Neural crest cell (in vitro differentiated cells): Measurements from ENCODE around the gene ZNF526. TPM values are rescaled to one million over a fixed set of nuclear protein-coding genes. Genes with fewer than 3 reads are reported as not detected.

Experiments
- DNase-seq: peaks from one replicate; pipeline ENCODE4 v3.0.0; 2021; ENCODE audit warnings: low read depth, mixed read lengths, low spot score
- H3K27ac Mint-ChIP-seq: one replicate; pipeline ENCODE4 v1.8.0; 2021; ENCODE audit warnings: mild to moderate bottlenecking, mixed read lengths; ENCODE audit not compliant: unreplicated experiment
- H3K27me3 Mint-ChIP-seq: 2 replicates; pipeline ENCODE4 v1.8.0; 2021; ENCODE audit warnings: low read depth, mild to moderate bottlenecking, mixed read lengths
- H3K36me3 Mint-ChIP-seq: 2 replicates; pipeline ENCODE4 v1.8.0; 2021; ENCODE audit warnings: low read depth, mild to moderate bottlenecking, mixed read lengths
- H3K4me1 Mint-ChIP-seq: 2 replicates; pipeline ENCODE4 v1.8.0; 2021; ENCODE audit warnings: mixed read lengths
- H3K4me3 Mint-ChIP-seq: one replicate; pipeline ENCODE4 v1.8.0; 2021; ENCODE audit warnings: mild to moderate bottlenecking, mixed read lengths
- H3K9me3 Mint-ChIP-seq: 2 replicates; pipeline ENCODE4 v1.8.0; 2021; ENCODE audit warnings: mixed read lengths
- total RNA-seq: library from RNA; stranded (reverse); gene quantifications from 2 replicates; pipeline ENCODE4 v1.2.1, GENCODE V29; 2021
- TF ChIP-seq, protein P1 (sequence below): fragments of 200-600 bp; sonication (generic); conservative IDR thresholded peaks from 2 replicates; pipeline ENCODE4 v1.5.0; 2021; ENCODE audit warnings: antibody characterized with exemption, mild to moderate bottlenecking

Gene ZNF526
- total RNA-seq, 1 donor from 2014 or later: 24.2 TPM

DNA sequence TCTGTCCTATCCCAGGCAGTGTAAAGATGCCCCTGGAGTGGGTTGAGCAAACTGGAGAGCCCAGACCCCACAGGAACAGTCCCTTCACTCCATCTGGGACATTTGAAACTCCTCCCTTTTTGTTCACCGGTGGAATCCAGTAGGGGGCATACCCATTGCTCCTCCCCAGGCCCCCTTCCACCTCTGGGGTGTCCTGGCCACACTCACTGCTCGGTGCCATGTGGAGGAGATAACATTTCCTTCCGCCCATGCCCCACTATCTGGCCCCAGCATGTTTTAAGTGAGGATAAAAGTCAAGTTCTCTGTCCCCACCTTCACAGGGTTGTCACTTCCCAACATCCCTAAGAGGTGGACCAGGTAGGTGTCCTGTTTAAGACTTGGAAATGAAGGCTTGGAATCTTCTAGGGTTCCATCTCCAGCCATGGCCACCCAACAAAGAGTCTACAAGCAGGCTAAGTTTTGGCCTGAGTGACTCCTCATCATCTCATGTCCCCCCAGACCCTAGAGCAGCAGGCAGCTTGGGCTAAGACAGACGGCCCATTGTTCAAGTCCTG is 9.3 kb downstream of the ZNF526 start:
- Mint-ChIP-seq H3K4me1 (peaks cover 15% of the 10 kb centered on the region), H3K36me3 (peaks cover 32% of the 10 kb centered on the region), H3K27ac (peak overlapping the region; percentile 88), H3K27me3 (peaks cover 2% of the 10 kb centered on the region), H3K4me3 (peak overlapping the region; percentile 73), H3K9me3 (no peaks in the 10 kb centered on the region)
- TF ChIP-seq, protein P1, sequence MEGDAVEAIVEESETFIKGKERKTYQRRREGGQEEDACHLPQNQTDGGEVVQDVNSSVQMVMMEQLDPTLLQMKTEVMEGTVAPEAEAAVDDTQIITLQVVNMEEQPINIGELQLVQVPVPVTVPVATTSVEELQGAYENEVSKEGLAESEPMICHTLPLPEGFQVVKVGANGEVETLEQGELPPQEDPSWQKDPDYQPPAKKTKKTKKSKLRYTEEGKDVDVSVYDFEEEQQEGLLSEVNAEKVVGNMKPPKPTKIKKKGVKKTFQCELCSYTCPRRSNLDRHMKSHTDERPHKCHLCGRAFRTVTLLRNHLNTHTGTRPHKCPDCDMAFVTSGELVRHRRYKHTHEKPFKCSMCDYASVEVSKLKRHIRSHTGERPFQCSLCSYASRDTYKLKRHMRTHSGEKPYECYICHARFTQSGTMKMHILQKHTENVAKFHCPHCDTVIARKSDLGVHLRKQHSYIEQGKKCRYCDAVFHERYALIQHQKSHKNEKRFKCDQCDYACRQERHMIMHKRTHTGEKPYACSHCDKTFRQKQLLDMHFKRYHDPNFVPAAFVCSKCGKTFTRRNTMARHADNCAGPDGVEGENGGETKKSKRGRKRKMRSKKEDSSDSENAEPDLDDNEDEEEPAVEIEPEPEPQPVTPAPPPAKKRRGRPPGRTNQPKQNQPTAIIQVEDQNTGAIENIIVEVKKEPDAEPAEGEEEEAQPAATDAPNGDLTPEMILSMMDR: no peak
- DNase-seq: no peak

DNA sequence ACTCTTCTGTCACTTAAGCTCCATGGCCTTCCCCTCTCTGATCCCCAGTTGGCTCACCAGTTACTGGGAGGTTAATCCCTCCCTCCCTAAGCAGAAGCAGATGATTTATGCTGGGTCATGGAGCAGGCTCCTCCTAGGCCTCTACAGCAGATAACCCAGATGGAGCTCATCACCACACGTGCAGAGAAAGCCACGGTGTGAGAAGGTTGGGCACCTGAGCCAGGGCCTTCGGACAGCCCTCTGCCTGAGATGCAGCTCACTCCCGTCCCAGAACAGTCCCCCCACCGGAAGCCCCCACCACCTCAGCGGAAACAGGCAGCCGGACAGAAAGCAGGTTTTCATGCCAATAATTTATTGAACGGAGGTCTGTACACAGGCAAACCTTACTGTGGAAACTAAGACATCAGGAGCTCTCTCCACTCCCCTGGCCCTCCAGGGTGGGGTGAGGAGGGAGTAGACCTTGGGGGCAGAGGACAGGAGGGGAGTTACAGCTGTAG is 9.8 kb downstream of the ZNF526 start:
- Mint-ChIP-seq H3K27ac (peak overlapping the region; percentile 88), H3K4me1 (peaks cover 15% of the 10 kb centered on the region), H3K36me3 (peaks cover 31% of the 10 kb centered on the region), H3K27me3 (peaks cover 2% of the 10 kb centered on the region), H3K4me3 (peak overlapping the region; percentile 73), H3K9me3 (no peaks in the 10 kb centered on the region)
- DNase-seq: no peak
- TF ChIP-seq, protein P1: no peak

GRCh38 chr19:42230571-42230970 is 10.5 kb downstream of the ZNF526 start:
- DNase-seq: no peak
- no peaks in the 10 kb centered on the region for H3K9me3 Mint-ChIP-seq
- H3K27me3 Mint-ChIP-seq: peaks cover 2% of the 10 kb centered on the region
- TF ChIP-seq, protein P1: no peak
- H3K4me1 Mint-ChIP-seq: peaks cover 15% of the 10 kb centered on the region
- no peak overlapping the region for H3K27ac Mint-ChIP-seq
- H3K36me3 Mint-ChIP-seq: peaks cover 34% of the 10 kb centered on the region
- H3K4me3 Mint-ChIP-seq: no peak overlapping the region

DNA sequence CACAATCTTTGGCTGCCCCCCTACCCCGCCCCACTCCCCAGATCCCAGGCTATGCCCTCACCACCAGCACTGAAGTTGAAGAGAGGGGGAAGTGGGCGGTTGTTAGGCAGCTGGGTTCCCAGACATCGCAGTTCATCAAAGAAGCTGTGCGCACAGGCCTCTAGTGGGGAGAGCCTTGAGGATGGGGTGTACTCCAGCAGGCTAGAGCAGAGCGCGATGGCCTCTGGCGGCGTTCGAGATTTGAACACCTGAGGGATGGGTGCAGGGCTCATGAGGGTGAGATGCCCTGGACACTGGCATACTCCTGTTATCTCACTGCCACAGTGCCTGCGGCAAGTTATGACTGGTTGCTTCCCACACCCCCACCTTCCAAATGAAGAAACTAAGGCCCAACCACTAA is 12.3 kb downstream of the ZNF526 start:
- Mint-ChIP-seq H3K27me3 (peaks cover 2% of the 10 kb centered on the region), H3K4me3 (peak overlapping the region; percentile 12), H3K4me1 (peaks cover 15% of the 10 kb centered on the region), H3K36me3 (peaks cover 29% of the 10 kb centered on the region), H3K27ac (no peak overlapping the region), H3K9me3 (no peaks in the 10 kb centered on the region)
- DNase-seq: no peak
- TF ChIP-seq, protein P1: no peak

- peaks cover 29% of the 10 kb centered on the region for H3K36me3 Mint-ChIP-seq
- no peak overlapping the region for H3K27ac Mint-ChIP-seq
- TF ChIP-seq, protein P1: no peak
- peaks cover 2% of the 10 kb centered on the region for H3K27me3 Mint-ChIP-seq
- no peak for DNase-seq
- H3K9me3 Mint-ChIP-seq: no peaks in the 10 kb centered on the region
- H3K4me3 Mint-ChIP-seq: peak overlapping the region; percentile 56
- peaks cover 15% of the 10 kb centered on the region for H3K4me1 Mint-ChIP-seq
Observed at GRCh38 chr19:42233106-42233505, 13.0 kb downstream of the ZNF526 start.
